Measurements from ENCODE around the gene DEPP1.

Gene DEPP1

GRCh38 chr10:44930904-44931620, 47.5 kb downstream of the DEPP1 start:
- H3K27me3 ChIP-seq = no peaks in the 10 kb centered on the region
- DNase-seq = no peak
- H3K4me1 ChIP-seq = no peaks in the 10 kb centered on the region

DNA sequence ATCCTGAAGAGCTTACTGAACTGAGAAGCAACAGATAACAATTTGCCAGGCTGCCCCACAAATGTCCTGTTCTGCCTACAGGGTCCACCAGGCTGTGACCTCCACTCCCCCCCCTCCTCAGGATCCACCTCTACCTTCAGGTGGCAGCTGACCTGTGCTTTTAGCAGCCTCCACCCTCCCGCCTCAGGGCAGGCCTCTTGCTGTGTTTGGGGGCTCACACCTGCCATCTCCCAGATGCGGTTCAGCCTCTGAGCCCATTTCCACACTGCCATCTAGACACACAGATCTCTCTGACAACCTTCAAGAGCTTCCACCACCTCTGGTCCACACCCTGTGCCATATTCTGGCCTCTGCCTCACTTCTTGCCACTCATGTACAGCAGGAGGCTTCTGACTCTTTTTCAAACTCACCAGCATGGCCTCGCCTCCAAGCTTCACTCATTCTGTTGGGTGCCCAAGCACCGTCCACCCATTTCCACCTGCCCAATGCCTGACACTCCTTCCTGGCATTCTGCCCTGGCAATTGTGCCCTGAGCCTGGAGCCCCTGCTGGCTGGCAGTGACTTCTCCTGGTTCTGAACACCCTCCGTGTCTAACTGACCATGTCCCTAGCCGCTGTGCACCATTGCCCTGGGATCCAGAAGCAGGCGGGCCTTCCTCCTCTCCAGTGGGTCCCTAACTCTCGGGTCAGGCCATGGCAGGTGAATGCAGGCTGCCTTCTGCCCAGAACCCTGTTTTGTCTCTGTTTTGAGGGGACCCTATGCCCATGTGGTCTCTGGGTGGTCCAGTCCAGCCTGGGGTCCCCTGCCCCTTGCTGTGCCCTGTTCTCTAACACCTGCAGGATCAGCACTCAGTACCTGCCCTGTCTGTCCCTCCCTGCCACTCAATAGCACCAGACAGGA, 49.0 kb downstream of the DEPP1 start:
- no peaks in the 10 kb centered on the region for H3K36me3 ChIP-seq
- DNase-seq = no peak
- no peaks in the 10 kb centered on the region for H3K9me3 ChIP-seq
- no peak for TF ChIP-seq CTCF (IDR thresholded peaks at IDR 0.05; ENCODE audit: low read depth, low read length)
- H3K4me3 ChIP-seq (ENCODE audit: low read depth, low read length) = no peak overlapping the region
- no peaks in the 10 kb centered on the region for H3K27me3 ChIP-seq
- no peaks in the 10 kb centered on the region for H3K4me1 ChIP-seq

More at GRCh38 chr10:44930904-44931620, 47.5 kb downstream of the DEPP1 start:
- Histone ChIP-seq H3K4me3 (ENCODE audit: low read depth, low read length) (no peak overlapping the region), H3K9me3 (no peaks in the 10 kb centered on the region), H3K36me3 (no peaks in the 10 kb centered on the region)
- no peak for TF ChIP-seq CTCF (IDR thresholded peaks at IDR 0.05; ENCODE audit: low read depth, low read length)

DNA sequence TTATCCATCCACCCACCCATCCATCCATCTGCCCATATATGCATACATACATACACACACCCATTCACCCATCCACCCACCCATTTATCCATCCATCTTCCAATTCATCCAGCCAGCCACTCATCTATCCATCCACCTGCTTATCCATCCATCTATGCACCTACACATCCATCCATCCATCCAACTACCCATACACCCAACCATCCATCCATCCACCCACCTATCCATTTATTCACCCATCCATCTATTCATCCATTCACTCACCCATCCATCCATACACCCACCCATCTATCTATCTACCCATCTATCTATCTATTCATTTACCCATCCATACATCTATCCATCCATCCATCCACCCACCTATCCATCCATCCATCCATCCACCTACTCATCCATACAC, 50.1 kb downstream of the DEPP1 start:
- Histone ChIP-seq H3K27me3 (no peaks in the 10 kb centered on the region), H3K4me3 (ENCODE audit: low read depth, low read length) (no peak overlapping the region), H3K4me1 (no peaks in the 10 kb centered on the region), H3K9me3 (no peaks in the 10 kb centered on the region), H3K36me3 (no peaks in the 10 kb centered on the region)
- no peak for TF ChIP-seq CTCF (IDR thresholded peaks at IDR 0.05; ENCODE audit: low read depth, low read length)
- no peak for DNase-seq

GRCh38 chr10:44927352-44927751, 51.3 kb downstream of the DEPP1 start:
- no peak overlapping the region for H3K4me3 ChIP-seq (ENCODE audit: low read depth, low read length)
- no peaks in the 10 kb centered on the region for H3K4me1 ChIP-seq
- no peak for DNase-seq
- H3K9me3 ChIP-seq = no peaks in the 10 kb centered on the region
- H3K27me3 ChIP-seq = no peaks in the 10 kb centered on the region
- no peaks in the 10 kb centered on the region for H3K36me3 ChIP-seq
- TF ChIP-seq CTCF (IDR thresholded peaks at IDR 0.05; ENCODE audit: low read depth, low read length) = no peak

- DNase-seq = no peak
These were observed 51.8 kb downstream of the DEPP1 start for GRCh38 chr10:44926751-44927351.

More at GRCh38 chr10:44926751-44927351, 51.8 kb downstream of the DEPP1 start:
- H3K27me3 ChIP-seq = no peaks in the 10 kb centered on the region
- H3K36me3 ChIP-seq = no peaks in the 10 kb centered on the region
- no peak for TF ChIP-seq CTCF (IDR thresholded peaks at IDR 0.05; ENCODE audit: low read depth, low read length)
- H3K9me3 ChIP-seq = no peaks in the 10 kb centered on the region
- H3K4me1 ChIP-seq = no peaks in the 10 kb centered on the region
- no peak overlapping the region for H3K4me3 ChIP-seq (ENCODE audit: low read depth, low read length)
